KOPT-K1 (cell line): ENCODE data around the gene ANXA2R.
"Not testable (repeated sequence)": the region's sequence is repeated elsewhere in the genome, so short reads cannot be mapped to it uniquely, and the experiment has no call there.

Source experiments
- H3K27ac ChIP-seq: fragments of 200-600 bp; sonication (generic); 2 replicates; pipeline ENCODE4 v1.5.1; 2016; ENCODE audit warnings: antibody characterized with exemption, mild to moderate bottlenecking, low read depth, low read length; ENCODE audit not compliant: poor library complexity, severe bottlenecking
- H3K36me3 ChIP-seq: fragments of 200-600 bp; sonication (generic); 2 replicates; pipeline ENCODE4 v1.5.1; 2017; ENCODE audit warnings: antibody characterized with exemption, mild to moderate bottlenecking, low read length, moderate library complexity; ENCODE audit not compliant: insufficient read depth
- H3K9me3 ChIP-seq: fragments of 200-600 bp; sonication (generic); 2 replicates; pipeline ENCODE4 v1.5.1; 2017; ENCODE audit warnings: antibody characterized with exemption, low read length, mild to moderate bottlenecking; ENCODE audit not compliant: insufficient read depth, poor library complexity, severe bottlenecking

Gene ANXA2R

DNA sequence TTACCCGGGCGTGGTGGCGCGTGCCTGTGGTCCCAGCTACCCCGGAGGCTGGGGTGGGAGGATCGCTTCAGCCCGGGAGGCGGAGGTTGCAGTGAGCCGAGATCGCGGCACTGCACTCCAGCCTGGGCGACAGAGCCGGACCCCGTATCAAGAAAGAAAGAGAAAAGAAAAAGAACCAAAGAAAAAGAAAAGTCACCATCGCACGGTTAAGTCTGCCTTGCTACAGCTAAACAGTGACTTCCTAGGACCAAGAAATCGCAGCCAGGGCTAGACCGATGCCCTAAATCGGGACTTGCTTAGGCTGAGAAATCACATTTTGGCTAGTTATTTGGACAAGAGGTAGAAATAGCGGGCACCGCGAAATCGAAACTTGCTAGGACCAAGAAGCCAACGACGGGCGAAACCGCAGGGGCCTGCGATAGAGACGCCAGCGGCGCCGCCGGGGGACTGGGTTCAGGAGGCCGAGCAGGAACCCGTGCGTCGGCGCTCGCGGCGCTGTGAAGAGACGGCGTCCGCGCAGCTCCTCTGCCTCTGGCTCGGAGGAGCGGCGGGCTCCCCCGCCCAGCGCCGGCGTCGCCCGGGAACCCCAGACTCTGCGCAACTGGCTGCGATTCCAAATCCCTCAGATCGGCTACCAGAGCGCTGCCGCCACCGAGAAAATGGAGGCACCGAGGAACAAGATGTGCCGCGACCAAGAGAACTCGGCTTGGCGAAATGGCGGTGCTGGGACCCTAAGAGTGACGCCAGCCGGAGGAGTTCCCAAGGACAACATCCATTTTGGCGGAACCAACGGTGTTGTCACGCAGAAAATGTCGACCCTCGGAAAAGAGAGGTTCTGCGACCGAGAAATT, 26.1 kb upstream of the ANXA2R start:
- no peaks in the 10 kb centered on the region for H3K9me3 ChIP-seq
- peaks cover 17% of the 10 kb centered on the region for H3K36me3 ChIP-seq
- H3K27ac ChIP-seq: peak overlapping the region; percentile 96

DNA sequence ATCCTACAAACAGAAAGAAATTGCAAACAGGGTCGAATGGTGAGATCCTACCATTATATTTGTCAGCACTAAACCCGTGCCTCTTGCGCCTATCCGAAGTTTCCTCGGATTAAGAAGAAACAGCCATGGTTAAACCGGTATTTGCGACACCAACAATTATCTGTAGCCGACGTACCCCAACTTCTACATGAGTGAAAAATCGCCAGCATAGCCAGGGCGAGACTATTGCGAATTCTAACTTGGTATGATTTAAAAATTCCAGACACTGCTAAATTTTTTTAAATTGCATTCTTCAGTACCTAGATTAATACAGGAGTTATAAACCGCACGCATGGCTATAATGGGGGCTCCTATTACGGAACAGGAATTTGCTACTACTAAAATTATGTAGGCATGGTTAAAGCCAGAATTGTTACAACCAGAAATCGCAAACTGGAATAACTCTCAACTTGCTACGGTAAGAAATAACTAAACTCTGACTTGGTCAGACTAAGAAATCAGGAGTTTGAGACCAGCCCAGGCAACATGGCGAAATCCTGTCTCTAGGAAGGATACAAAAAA, 25.3 kb upstream of the ANXA2R start:
- peaks cover 10% of the 10 kb centered on the region for H3K36me3 ChIP-seq
- no peaks in the 10 kb centered on the region for H3K9me3 ChIP-seq

DNA sequence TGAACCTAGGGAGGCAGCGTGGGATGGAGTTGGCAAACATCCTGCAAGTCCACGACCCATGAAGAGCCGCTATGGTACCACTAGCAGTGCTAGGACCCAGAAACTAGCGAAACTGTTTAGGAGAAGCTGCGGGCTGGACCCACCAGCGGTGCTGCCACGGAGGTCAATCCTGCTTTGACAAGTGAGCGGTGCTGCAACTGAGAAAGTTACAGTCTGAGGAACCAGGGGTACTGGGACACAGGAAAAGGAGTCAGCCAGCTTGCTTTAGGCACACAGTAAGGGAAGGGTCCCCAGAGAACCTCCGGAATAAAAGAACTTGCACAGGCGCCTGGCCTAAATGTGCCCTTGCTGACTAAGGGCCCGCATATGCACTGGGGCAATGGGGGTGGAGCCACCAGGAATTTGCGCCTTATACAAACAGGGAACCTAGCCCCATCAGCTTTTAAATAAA, 23.6 kb upstream of the ANXA2R start:
- Histone ChIP-seq H3K9me3 (no peaks in the 10 kb centered on the region), H3K27ac (peak overlapping the region; percentile 96), H3K36me3 (0 out of 2 replicates have a peak, but pooled peaks cover 1% of the 10 kb centered on the region)

More for the DNA sequence above, 25.3 kb upstream of the ANXA2R start:
- peak overlapping the region; percentile 96 for H3K27ac ChIP-seq

GRCh38 chr5:43061352-43062075, 21.4 kb upstream of the ANXA2R start:
- Histone ChIP-seq H3K27ac (no peak overlapping the region), H3K9me3 (no peaks in the 10 kb centered on the region), H3K36me3 (no peaks in the 10 kb centered on the region)

- H3K27ac ChIP-seq: not testable (repeated sequence)
Observed at GRCh38 chr5:43060020-43060419, 19.9 kb upstream of the ANXA2R start.

DNA sequence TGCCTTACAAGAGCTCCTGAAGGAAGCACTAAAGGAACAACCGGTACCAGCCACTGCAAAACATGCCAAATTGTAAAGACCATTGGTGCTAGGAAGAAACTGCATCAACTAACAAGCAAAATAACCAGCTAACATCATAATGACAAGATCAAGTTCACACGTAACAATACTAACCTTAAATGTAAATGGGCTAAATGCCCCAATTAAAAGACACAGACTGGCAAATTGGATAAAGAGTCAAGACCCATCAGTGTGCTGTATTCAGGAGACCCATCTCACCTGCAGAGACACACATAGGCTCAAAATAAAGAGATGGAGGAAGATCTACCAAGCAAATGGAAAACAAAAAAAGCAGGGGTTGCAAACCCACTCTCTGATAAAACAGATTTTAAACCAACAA, 15.0 kb upstream of the ANXA2R start:
- not testable (repeated sequence) for H3K27ac ChIP-seq, H3K9me3 ChIP-seq, H3K36me3 ChIP-seq

More at GRCh38 chr5:43060020-43060419, 19.9 kb upstream of the ANXA2R start:
- not testable (repeated sequence) for H3K36me3 ChIP-seq, H3K9me3 ChIP-seq

DNA sequence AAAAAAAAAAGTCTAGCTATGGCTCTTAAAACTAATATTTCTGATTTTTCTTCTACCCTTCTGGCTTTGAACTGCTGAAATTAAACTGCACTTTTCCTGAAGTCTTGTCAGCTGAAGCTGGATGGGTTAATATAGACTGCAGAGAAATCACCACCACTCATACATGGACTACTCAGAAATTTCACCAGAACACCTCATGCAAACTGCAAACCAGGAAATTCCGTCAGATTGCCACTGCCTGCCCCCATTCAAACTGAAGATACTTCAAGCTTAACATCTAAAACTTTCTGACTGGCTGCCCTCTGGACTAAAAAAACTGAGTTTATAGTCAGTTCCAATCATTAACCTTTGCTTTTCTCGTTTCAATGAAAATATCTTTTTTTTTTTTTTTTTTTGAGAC, 11.6 kb upstream of the ANXA2R start:
- no peaks in the 10 kb centered on the region for H3K9me3 ChIP-seq
- no peak overlapping the region for H3K27ac ChIP-seq
- H3K36me3 ChIP-seq: no peaks in the 10 kb centered on the region; the same call in 1 of the 2 replicates

DNA sequence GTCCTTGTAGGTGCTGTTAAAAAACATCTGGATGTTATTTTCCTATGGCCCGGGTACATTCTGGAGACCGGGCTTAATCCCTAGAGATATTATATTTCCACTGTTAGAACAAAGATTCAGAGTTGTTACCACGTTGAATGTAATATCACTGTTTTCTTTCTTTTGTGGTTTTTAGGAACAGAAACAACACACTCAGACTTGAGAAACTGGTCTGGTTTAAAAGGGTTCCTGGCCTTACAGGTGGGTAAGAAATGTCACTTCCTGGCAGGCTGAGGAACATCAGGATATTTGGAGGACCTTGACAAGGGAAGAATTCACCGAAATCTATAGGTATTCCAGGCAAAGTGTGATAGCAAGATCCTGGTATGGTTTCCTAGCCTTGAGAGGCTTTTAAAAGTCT, 10.3 kb upstream of the ANXA2R start:
- no peaks in the 10 kb centered on the region for H3K9me3 ChIP-seq
- peak overlapping the region; percentile 58 for H3K27ac ChIP-seq
- H3K36me3 ChIP-seq: no peaks in the 10 kb centered on the region; the same call in 1 of the 2 replicates

- peak overlapping the region; percentile 58 for H3K27ac ChIP-seq
- H3K9me3 ChIP-seq: no peaks in the 10 kb centered on the region
- no peaks in the 10 kb centered on the region for H3K36me3 ChIP-seq
Observed at GRCh38 chr5:43049236-43049635, 9.1 kb upstream of the ANXA2R start.

DNA sequence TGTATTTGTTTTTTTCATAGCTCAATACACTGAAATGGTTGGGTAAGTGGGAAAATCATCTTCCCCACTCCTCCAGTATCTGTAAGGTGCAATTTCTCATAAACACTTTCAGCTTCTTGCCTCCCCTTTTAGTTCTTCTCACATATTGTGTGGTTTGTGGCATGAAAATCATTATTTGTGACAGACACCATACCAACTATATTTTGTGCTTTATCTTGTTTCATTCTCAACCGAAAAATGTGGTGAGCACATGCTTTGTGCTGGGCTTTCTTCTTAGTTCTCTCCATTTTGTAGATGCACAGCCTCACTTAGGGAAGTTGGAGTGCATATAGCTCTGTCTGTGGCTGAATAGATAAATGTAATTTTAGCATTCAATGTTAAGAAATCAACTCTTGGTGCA, 6.4 kb upstream of the ANXA2R start:
- no peaks in the 10 kb centered on the region for H3K9me3 ChIP-seq
- H3K36me3 ChIP-seq: no peaks in the 10 kb centered on the region
- peak overlapping the region; percentile 80 for H3K27ac ChIP-seq

DNA sequence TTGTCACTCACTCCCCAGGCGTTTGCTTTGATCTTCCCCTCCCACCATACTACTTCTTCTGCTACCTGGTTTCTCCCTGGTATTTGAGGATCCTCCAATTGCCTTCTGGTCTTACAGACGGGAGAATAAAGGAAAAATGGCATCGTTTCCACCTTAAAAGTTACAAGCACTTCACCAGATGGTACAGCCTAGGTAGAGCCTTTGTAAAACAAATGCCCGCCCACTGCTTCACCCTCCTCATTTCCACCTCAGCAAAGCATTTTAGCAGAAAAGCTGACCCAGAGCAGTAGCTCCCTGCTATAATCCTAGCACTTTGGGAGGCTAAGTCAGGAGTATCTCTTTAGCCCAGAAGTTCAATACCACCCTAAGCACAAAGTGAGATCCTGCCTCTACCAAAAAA, 5.1 kb upstream of the ANXA2R start:
- Histone ChIP-seq H3K36me3 (no peaks in the 10 kb centered on the region), H3K9me3 (no peaks in the 10 kb centered on the region), H3K27ac (peak overlapping the region; percentile 80)

DNA sequence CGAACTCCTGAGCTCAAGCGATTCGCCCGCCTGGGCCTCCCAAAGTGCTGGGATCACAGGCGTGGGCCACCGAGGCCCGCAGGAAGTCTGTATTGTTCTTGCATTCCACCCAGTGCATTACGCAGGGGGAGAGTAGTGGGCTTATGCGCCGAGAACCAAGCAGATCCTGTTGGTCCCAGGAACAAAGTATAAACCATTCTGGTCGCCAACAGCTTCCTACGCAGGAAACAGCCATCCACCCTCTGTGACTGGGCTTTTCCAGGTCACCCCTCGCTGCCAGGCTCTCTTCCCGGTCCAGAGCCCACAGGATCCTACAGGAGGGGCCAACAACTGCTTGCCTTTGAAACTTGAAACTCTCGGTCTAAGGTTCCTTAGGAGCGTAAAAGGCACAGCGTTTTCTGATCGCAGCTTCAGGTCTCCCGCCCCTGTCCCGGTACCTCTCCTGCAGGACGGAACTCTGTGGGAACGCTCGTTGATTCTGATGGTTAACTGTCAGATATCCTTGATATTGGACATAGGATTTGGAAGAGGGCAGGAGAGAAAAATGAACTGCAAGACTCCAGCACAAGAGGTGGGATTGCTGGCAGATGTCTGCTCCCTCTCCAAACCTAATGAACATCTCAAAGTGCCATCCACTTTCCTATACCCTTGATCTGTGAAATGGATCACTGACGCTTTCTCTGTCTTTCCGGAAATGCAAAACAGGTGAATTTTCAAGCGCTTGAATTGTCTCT, 4.2 kb upstream of the ANXA2R start:
- Histone ChIP-seq H3K9me3 (no peaks in the 10 kb centered on the region), H3K36me3 (no peaks in the 10 kb centered on the region), H3K27ac (peak overlapping the region; percentile 80)

DNA sequence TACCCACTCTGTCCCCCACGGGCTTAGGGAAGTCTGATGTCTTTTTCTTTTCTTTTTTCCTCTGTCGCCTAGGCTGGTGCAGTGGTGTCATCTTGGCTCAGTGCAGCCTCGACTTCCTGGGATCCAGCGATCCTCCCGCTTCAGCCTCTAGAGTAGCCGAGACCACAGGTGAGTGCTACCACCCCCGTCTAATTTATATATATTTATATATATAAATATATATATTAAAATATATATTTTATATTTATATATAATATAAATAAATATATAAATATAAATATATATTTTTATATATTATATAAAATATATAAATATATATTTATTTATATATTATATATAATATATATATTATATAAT, 3.3 kb upstream of the ANXA2R start:
- Histone ChIP-seq H3K9me3 (no peaks in the 10 kb centered on the region), H3K36me3 (no peaks in the 10 kb centered on the region), H3K27ac (peak overlapping the region; percentile 96)

- no peaks in the 10 kb centered on the region for H3K9me3 ChIP-seq
- peak overlapping the region; percentile 96 for H3K27ac ChIP-seq
- H3K36me3 ChIP-seq: no peaks in the 10 kb centered on the region
Observed at GRCh38 chr5:43042626-43043399, 2.7 kb upstream of the ANXA2R start.
